H1 (cell line): ENCODE data around the gene SNTG2.

Source experiments
- CREB1 ChIP-seq: IDR thresholded peaks from 2 replicates; pipeline ENCODE4 v1.6.1; 2012; ENCODE audit warnings: inconsistent platforms
- CTCF ChIP-seq, 3 experiments: IDR thresholded peaks; 1 replicate in 2 of 3; 2 replicates in 1 of 3; pipeline versions ENCODE4 v1.5.1 to v1.6.1; 2011; ENCODE audit warnings: low read length in 3 of 3, mild to moderate bottlenecking in 3 of 3, inconsistent platforms in 2 of 3, low read depth in 1 of 3, moderate library complexity in 1 of 3; ENCODE audit not compliant: insufficient read depth in 1 of 3; ENCODE audit errors: control extremely low read depth in 1 of 3
- EZH2 ChIP-seq: fragments of 200-600 bp; sonication (generic); IDR thresholded peaks from 2 replicates; pipeline ENCODE4 v1.7.1; 2012; ENCODE audit warnings: low read depth, mild to moderate bottlenecking, moderate library complexity, low read length, inconsistent platforms; ENCODE audit not compliant: severe bottlenecking
- PHF8 ChIP-seq: fragments of 200-600 bp; sonication (generic); conservative IDR thresholded peaks from 2 replicates; pipeline ENCODE4 v1.7.1; 2012; ENCODE audit warnings: low read depth, mild to moderate bottlenecking, inconsistent platforms, low read length, moderate library complexity
- POLR2A ChIP-seq, 2 experiments: IDR thresholded peaks; 1 replicate in 1 of 2; 2 replicates in 1 of 2; pipeline ENCODE4 v1.6.1; 2011; ENCODE audit warnings: low read depth in 2 of 2, low read length in 2 of 2, mild to moderate bottlenecking in 2 of 2; ENCODE audit errors: control extremely low read depth in 1 of 2
- RFX5 ChIP-seq: IDR thresholded peaks from 2 replicates; pipeline ENCODE4 v1.6.1; 2011; ENCODE audit warnings: low read depth, low read length, improper control_type of control experiment, borderline replicate concordance

GRCh38 chr2:945104-945503, 5.5 kb upstream of the SNTG2 start:
- no peak for TF ChIP-seq CTCF (IDR thresholded peaks at IDR 0.05; ENCODE audit: control extremely low read depth in 1 of 3, insufficient read depth in 1 of 3, low read depth in 1 of 3, low read length in 3 of 3)
- no peak for TF ChIP-seq POLR2A (IDR thresholded peaks at IDR 0.05; ENCODE audit: control extremely low read depth in 1 of 2, low read depth in 2 of 2, low read length in 2 of 2)
- TF ChIP-seq CREB1, result no peak
- no peak for TF ChIP-seq EZH2
- no peak for TF ChIP-seq RFX5
- no peak for TF ChIP-seq PHF8
